ENCODE results near the gene SYT5. TPM values are rescaled to one million over a fixed set of nuclear protein-coding genes. Genes with fewer than 3 reads are reported as not detected.

SYT5 gene
- total and polyA plus RNA-seq, 12 donors: under 0.01 to 1.1 TPM; not detected in 10

DNA sequence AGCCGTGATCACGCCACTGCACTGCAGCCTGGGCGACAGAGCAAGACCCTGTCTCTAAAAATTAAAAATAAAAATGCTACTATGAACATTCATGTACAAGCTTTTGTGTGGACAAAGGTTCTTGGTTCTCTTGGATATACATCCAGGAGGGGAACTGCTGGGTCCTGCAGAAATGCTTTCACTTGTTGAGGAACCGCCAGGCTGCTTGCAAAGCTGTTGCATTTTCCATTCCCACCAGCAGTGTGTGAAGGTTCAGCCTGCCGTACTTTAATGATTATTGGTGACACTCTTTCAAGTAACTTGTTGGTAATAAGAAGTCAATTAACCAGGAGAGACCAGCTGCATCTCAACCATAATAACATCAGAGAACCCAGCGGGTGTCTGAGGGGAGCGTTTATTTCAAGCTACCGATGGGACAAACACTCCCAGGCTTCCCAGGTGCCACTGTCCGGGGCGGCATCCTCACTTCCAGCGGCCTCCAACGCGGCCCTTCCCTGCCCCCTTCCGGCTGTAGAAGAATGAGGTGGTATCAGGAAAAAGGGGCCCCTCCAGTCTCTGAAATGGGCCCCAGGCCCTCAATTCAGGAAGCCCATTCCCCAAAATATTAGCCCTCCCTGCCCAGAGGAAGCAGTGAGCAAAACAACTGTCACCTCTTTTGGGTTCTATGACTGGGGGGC, 47.5 kb downstream of the SYT5 start:
- peaks cover 0 to 31% (median 0%) of the 10 kb centered on the region in 9 donors for H3K36me3 ChIP-seq
- TF ChIP-seq, protein P1, sequence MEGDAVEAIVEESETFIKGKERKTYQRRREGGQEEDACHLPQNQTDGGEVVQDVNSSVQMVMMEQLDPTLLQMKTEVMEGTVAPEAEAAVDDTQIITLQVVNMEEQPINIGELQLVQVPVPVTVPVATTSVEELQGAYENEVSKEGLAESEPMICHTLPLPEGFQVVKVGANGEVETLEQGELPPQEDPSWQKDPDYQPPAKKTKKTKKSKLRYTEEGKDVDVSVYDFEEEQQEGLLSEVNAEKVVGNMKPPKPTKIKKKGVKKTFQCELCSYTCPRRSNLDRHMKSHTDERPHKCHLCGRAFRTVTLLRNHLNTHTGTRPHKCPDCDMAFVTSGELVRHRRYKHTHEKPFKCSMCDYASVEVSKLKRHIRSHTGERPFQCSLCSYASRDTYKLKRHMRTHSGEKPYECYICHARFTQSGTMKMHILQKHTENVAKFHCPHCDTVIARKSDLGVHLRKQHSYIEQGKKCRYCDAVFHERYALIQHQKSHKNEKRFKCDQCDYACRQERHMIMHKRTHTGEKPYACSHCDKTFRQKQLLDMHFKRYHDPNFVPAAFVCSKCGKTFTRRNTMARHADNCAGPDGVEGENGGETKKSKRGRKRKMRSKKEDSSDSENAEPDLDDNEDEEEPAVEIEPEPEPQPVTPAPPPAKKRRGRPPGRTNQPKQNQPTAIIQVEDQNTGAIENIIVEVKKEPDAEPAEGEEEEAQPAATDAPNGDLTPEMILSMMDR (IDR thresholded peaks at IDR 0.05): peak in 6 of 9 donors; percentile 6 to 45 (median 20)
- no peak overlapping the region for H3K27ac ChIP-seq
- no peaks in the 10 kb centered on the region for H3K9me3 ChIP-seq
- ATAC-seq: no peak
- H3K4me1 ChIP-seq: no peaks in the 10 kb centered on the region
- H3K4me3 ChIP-seq: no peak overlapping the region
- WGBS, 2 donors: 50 to 57% methylated on average over 14 of the region's 14 CpGs
- intact Hi-C loops (cut with DNase I): loop anchor here in 1 of 10 donors (10.0 kb wide), 1 partner anchor 322 kb away; no protein-coding TSS in a partner anchor
- DNase-seq: no peak
- peaks cover 0 to 28% (median 12%) of the 10 kb centered on the region in 7 donors for H3K27me3 ChIP-seq

DNA sequence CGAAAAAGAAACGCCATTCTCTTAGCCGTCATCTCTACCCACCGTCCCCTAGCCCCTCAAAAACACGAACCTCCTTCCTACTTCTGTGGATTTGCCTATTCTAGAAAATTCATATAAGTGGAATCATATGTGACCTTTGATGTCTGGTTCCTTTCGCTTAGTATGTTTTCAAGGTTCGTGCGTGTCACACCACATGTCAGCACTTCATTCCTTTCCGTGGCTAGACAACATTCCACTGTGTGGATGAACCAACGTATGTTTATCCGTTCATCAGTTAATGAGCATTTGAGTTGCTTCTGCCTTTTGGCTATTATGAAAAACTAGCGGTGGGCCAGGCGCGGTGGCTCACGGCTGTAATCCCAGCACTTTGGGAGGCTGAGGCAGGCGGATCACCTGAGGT, 48.7 kb downstream of the SYT5 start:
- ATAC-seq: no peak
- Histone ChIP-seq H3K27ac (no peak overlapping the region), H3K36me3 (peaks cover 0 to 25% (median 0%) of the 10 kb centered on the region in 9 donors), H3K4me3 (no peak overlapping the region), H3K4me1 (no peaks in the 10 kb centered on the region), H3K27me3 (peaks cover 0 to 28% (median 11%) of the 10 kb centered on the region in 7 donors), H3K9me3 (no peaks in the 10 kb centered on the region)
- 84 to 85% methylated on average over 15 to 16 of the region's 16 CpGs for WGBS, 2 donors
- DNase-seq: no peak
- TF ChIP-seq, protein P1 (IDR thresholded peaks at IDR 0.05): no peak
- intact Hi-C loops (cut with DNase I): loop anchor here in 1 of 10 donors (10.0 kb wide), 1 partner anchor 323 kb away; no protein-coding TSS in a partner anchor

Small RNA genes within 50 kb of the gene (microRNA-seq; reads per million reads assigned to microRNA genes)
- 0 reads per million in 2 donors for gene MIR7975

Other genes with a start within 250 kb of the SYT5 start
- gene NLRP7, start 232.8 kb downstream of the SYT5 start, total RNA-seq: not detected
- not detected for gene NLRP7, start 232.8 kb downstream of the SYT5 start, polyA plus RNA-seq
- 1 to 10 TPM in 1 of 10 donors, under 1 TPM in 3, not detected in 6; 0.33 to 2.8 (median 0.53) TPM for gene NLRP2, start 213.9 kb downstream of the SYT5 start, total RNA-seq
- under 1 TPM in 1 of 2 donors, not detected in 1; 0.04 TPM for gene NLRP2, start 213.9 kb downstream of the SYT5 start, polyA plus RNA-seq
- under 1 TPM; 0.37 to 0.73 (median 0.46) TPM for gene GP6, start 142.0 kb downstream of the SYT5 start, total RNA-seq
- 1 to 10 TPM in 1 of 2 donors, under 1 TPM in 1; 0.58 to 1.5 TPM for gene GP6, start 142.0 kb downstream of the SYT5 start, polyA plus RNA-seq
- 10 to 100 TPM; 32.4 to 72.0 (median 54.5) TPM for gene RDH13, start 117.1 kb downstream of the SYT5 start, total RNA-seq
- 10 to 100 TPM; 21.4 to 36.1 TPM for gene RDH13, start 117.1 kb downstream of the SYT5 start, polyA plus RNA-seq
- 1 to 10 TPM in 5 of 10 donors, under 1 TPM in 4, not detected in 1; 0.53 to 2.7 (median 1.1) TPM for gene EPS8L1, start 104.4 kb downstream of the SYT5 start, total RNA-seq
- 1 to 10 TPM; 3.7 to 7.9 TPM for gene EPS8L1, start 104.4 kb downstream of the SYT5 start, polyA plus RNA-seq
- 100 to 1,000 TPM; 134 to 242 (median 193) TPM for gene PPP1R12C, start 62.7 kb downstream of the SYT5 start, total RNA-seq
- gene PPP1R12C, start 62.7 kb downstream of the SYT5 start, polyA plus RNA-seq: 100 to 1,000 TPM; 223 to 283 TPM
- gene TNNT1, start 31.1 kb downstream of the SYT5 start, total RNA-seq: 100 to 1,000 TPM in 5 of 10 donors, 10 to 100 TPM in 5; 19.7 to 234 (median 97.1) TPM
- 100 to 1,000 TPM in 1 of 2 donors, 10 to 100 TPM in 1; 32.3 to 721 TPM for gene TNNT1, start 31.1 kb downstream of the SYT5 start, polyA plus RNA-seq
- gene TNNI3, start 22.6 kb downstream of the SYT5 start, total RNA-seq: over 10,000 TPM in 4 of 10 donors, 1,000 to 10,000 TPM in 6; 3,000 to 12,900 (median 9,464) TPM
- gene TNNI3, start 22.6 kb downstream of the SYT5 start, polyA plus RNA-seq: over 10,000 TPM in 1 of 2 donors, 1,000 to 10,000 TPM in 1; 4,629 to 45,177 TPM
- 1 to 10 TPM in 8 of 10 donors, under 1 TPM in 2; 0.37 to 3.9 (median 2.4) TPM for gene DNAAF3, start 13.7 kb downstream of the SYT5 start, total RNA-seq
- 1 to 10 TPM; 1.2 to 5.9 TPM for gene DNAAF3, start 13.7 kb downstream of the SYT5 start, polyA plus RNA-seq
- 1 to 10 TPM in 7 of 10 donors, under 1 TPM in 3; 0.25 to 7.5 (median 2.4) TPM for gene PTPRH, start 29.2 kb upstream of the SYT5 start, total RNA-seq
- 1 to 10 TPM; 1.3 to 6.1 TPM for gene PTPRH, start 29.2 kb upstream of the SYT5 start, polyA plus RNA-seq
- gene TMEM86B, start 48.5 kb upstream of the SYT5 start, total RNA-seq: 1 to 10 TPM in 9 of 10 donors, under 1 TPM in 1; 0.77 to 2.5 (median 1.9) TPM
- gene TMEM86B, start 48.5 kb upstream of the SYT5 start, polyA plus RNA-seq: 1 to 10 TPM; 2.7 to 5.9 TPM
- gene PPP6R1, start 78.7 kb upstream of the SYT5 start, total RNA-seq: 10 to 100 TPM; 31.1 to 51.3 (median 39.0) TPM
- 10 to 100 TPM; 36.8 to 38.0 TPM for gene PPP6R1, start 78.7 kb upstream of the SYT5 start, polyA plus RNA-seq
- 10 to 100 TPM; 26.7 to 41.6 (median 31.6) TPM for gene HSPBP1, start 99.8 kb upstream of the SYT5 start, total RNA-seq
- gene HSPBP1, start 99.8 kb upstream of the SYT5 start, polyA plus RNA-seq: 10 to 100 TPM; 54.2 to 83.7 TPM
- gene BRSK1, start 103.7 kb upstream of the SYT5 start, total RNA-seq: 10 to 100 TPM in 2 of 10 donors, 1 to 10 TPM in 8; 2.3 to 12.6 (median 4.1) TPM
- 1 to 10 TPM; 1.8 to 2.0 TPM for gene BRSK1, start 103.7 kb upstream of the SYT5 start, polyA plus RNA-seq
- gene TMEM150B, start 145.1 kb upstream of the SYT5 start, total RNA-seq: 1 to 10 TPM in 3 of 10 donors, under 1 TPM in 4, not detected in 3; 0.41 to 6.5 (median 0.75) TPM
- gene TMEM150B, start 145.1 kb upstream of the SYT5 start, polyA plus RNA-seq: under 1 TPM in 1 of 2 donors, not detected in 1; 0.38 TPM
- 1 to 10 TPM; 4.0 to 9.2 (median 6.9) TPM for gene KMT5C, start 159.6 kb upstream of the SYT5 start, total RNA-seq
- gene KMT5C, start 159.6 kb upstream of the SYT5 start, polyA plus RNA-seq: 10 to 100 TPM in 1 of 2 donors, 1 to 10 TPM in 1; 4.7 to 12.4 TPM
- not detected for gene COX6B2, start 174.4 kb upstream of the SYT5 start, total RNA-seq
- gene COX6B2, start 174.4 kb upstream of the SYT5 start, polyA plus RNA-seq: not detected
- gene GARIN5B, start 183.0 kb upstream of the SYT5 start, total RNA-seq: not detected
- gene GARIN5B, start 183.0 kb upstream of the SYT5 start, polyA plus RNA-seq: not detected
- gene IL11, start 190.2 kb upstream of the SYT5 start, total RNA-seq: not detected
- gene IL11, start 190.2 kb upstream of the SYT5 start, polyA plus RNA-seq: under 1 TPM; 0.30 to 0.37 TPM
- not detected for gene TMEM190, start 196.5 kb upstream of the SYT5 start, total RNA-seq
- gene TMEM190, start 196.5 kb upstream of the SYT5 start, polyA plus RNA-seq: not detected
- gene TMEM238, start 204.0 kb upstream of the SYT5 start, total RNA-seq: 1 to 10 TPM in 2 of 10 donors, under 1 TPM in 6, not detected in 2; 0.25 to 1.3 (median 0.49) TPM
- under 1 TPM in 1 of 2 donors, not detected in 1; 0.06 TPM for gene TMEM238, start 204.0 kb upstream of the SYT5 start, polyA plus RNA-seq
- 1,000 to 10,000 TPM in 1 of 10 donors, 100 to 1,000 TPM in 9; 473 to 1,031 (median 577) TPM for gene RPL28, start 205.6 kb upstream of the SYT5 start, total RNA-seq
- gene RPL28, start 205.6 kb upstream of the SYT5 start, polyA plus RNA-seq: 1,000 to 10,000 TPM in 1 of 2 donors, 100 to 1,000 TPM in 1; 776 to 1,617 TPM
- 10 to 100 TPM; 25.0 to 42.1 (median 30.7) TPM for gene UBE2S, start 227.5 kb upstream of the SYT5 start, total RNA-seq
- 10 to 100 TPM in 1 of 2 donors, 1 to 10 TPM in 1; 8.0 to 25.5 TPM for gene UBE2S, start 227.5 kb upstream of the SYT5 start, polyA plus RNA-seq